Measurements from ENCODE around the gene SLC10A1.

DNA sequence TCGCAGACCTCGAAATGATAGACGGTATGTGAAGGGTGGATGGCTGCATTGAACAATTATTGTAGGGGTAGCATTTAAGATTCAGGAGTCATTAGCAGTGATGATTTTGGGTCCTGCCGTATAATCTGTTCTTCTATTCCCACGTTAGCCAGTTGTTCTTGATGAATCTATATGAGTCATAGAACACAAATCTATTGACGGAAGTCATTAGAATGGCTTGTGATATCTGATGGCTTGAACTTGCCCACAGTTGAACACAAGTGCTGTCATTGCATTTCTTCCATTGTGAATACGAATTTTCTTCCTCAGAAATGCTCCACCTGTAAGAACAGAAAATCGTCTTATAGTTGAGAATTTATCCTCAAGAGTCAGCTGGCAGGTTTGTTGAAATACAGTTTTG, 28.2 kb downstream of the SLC10A1 start:
- TF ChIP-seq TAF1 (IDR thresholded peaks at IDR 0.05; ENCODE audit: borderline replicate concordance, low read depth, low read length) = no peak
- TF ChIP-seq POLR2A (IDR thresholded peaks at IDR 0.05; ENCODE audit: low read depth, low read length) = no peak
